Stimulated activated memory B cell treated with anti-CD40 and anti-IgM and Interleukin-4, amounts not matched to agents 10 μg/mL and 1 μg/mL and 100 μg/mL, for 72 hours (primary cell): ENCODE data around the gene RPE.

ENCODE experiments used
- ATAC-seq: fragments of 150-1000 bp; cut with Tn5 transposase; 2 replicates; pipeline ENCODE4 v1.10.0; 2021
- H3K27ac Mint-ChIP-seq: one replicate; pipeline ENCODE4 v1.8.0; 2022; ENCODE audit warnings: mild to moderate bottlenecking, mixed read lengths
- H3K27me3 Mint-ChIP-seq: one replicate; pipeline ENCODE4 v1.8.0; 2022; ENCODE audit warnings: mixed read lengths
- H3K36me3 Mint-ChIP-seq: one replicate; pipeline ENCODE4 v1.8.0; 2022; ENCODE audit warnings: mixed read lengths
- H3K4me1 Mint-ChIP-seq: one replicate; pipeline ENCODE4 v1.8.0; 2022; ENCODE audit warnings: mixed read lengths
- H3K4me3 Mint-ChIP-seq: one replicate; pipeline ENCODE4 v1.8.0; 2022; ENCODE audit warnings: mild to moderate bottlenecking, moderate library complexity, mixed read lengths
- H3K9me3 Mint-ChIP-seq: one replicate; pipeline ENCODE4 v1.8.0; 2022; ENCODE audit warnings: mixed read lengths

The RPE gene

GRCh38 chr2:210034087-210034683 is 31.7 kb downstream of the RPE start:
- Mint-ChIP-seq H3K27me3 (no peaks in the 10 kb centered on the region), H3K9me3 (peaks cover 3% of the 10 kb centered on the region), H3K27ac (no peak overlapping the region), H3K4me1 (peaks cover 6% of the 10 kb centered on the region), H3K4me3 (no peak overlapping the region), H3K36me3 (peaks cover 6% of the 10 kb centered on the region)
- no peak for ATAC-seq

- H3K27me3 Mint-ChIP-seq, result no peaks in the 10 kb centered on the region
- ATAC-seq, result no peak
- H3K4me3 Mint-ChIP-seq, result no peak overlapping the region
- no peak overlapping the region for H3K27ac Mint-ChIP-seq
- peaks cover 3% of the 10 kb centered on the region for H3K9me3 Mint-ChIP-seq
- peaks cover 6% of the 10 kb centered on the region for H3K4me1 Mint-ChIP-seq
- peaks cover 6% of the 10 kb centered on the region for H3K36me3 Mint-ChIP-seq
Observed at GRCh38 chr2:210035679-210036078, 33.2 kb downstream of the RPE start.

GRCh38 chr2:210038078-210038477 is 35.6 kb downstream of the RPE start:
- H3K4me3 Mint-ChIP-seq, result no peak overlapping the region
- H3K27ac Mint-ChIP-seq, result no peak overlapping the region
- peaks cover 6% of the 10 kb centered on the region for H3K4me1 Mint-ChIP-seq
- H3K36me3 Mint-ChIP-seq, result peaks cover 6% of the 10 kb centered on the region
- no peak for ATAC-seq
- H3K27me3 Mint-ChIP-seq, result no peaks in the 10 kb centered on the region
- peaks cover 3% of the 10 kb centered on the region for H3K9me3 Mint-ChIP-seq

- no peak overlapping the region for H3K4me3 Mint-ChIP-seq
- no peak for ATAC-seq
- H3K9me3 Mint-ChIP-seq, result peaks cover 4% of the 10 kb centered on the region
- peaks cover 35% of the 10 kb centered on the region for H3K36me3 Mint-ChIP-seq
- no peaks in the 10 kb centered on the region for H3K27me3 Mint-ChIP-seq
- H3K27ac Mint-ChIP-seq, result no peak overlapping the region
- no peaks in the 10 kb centered on the region for H3K4me1 Mint-ChIP-seq
Observed at GRCh38 chr2:210046851-210047500, 44.5 kb downstream of the RPE start.

GRCh38 chr2:210049831-210050230 is 47.4 kb downstream of the RPE start:
- Mint-ChIP-seq H3K27me3 (no peaks in the 10 kb centered on the region), H3K27ac (no peak overlapping the region), H3K4me1 (no peaks in the 10 kb centered on the region), H3K36me3 (peaks cover 54% of the 10 kb centered on the region), H3K4me3 (no peak overlapping the region), H3K9me3 (peaks cover 8% of the 10 kb centered on the region)
- no peak for ATAC-seq

GRCh38 chr2:210050885-210051284 is 48.4 kb downstream of the RPE start:
- H3K27ac Mint-ChIP-seq, result no peak overlapping the region
- H3K4me3 Mint-ChIP-seq, result no peak overlapping the region
- no peaks in the 10 kb centered on the region for H3K27me3 Mint-ChIP-seq
- H3K4me1 Mint-ChIP-seq, result no peaks in the 10 kb centered on the region
- ATAC-seq, result no peak
- H3K36me3 Mint-ChIP-seq, result peaks cover 55% of the 10 kb centered on the region
- H3K9me3 Mint-ChIP-seq, result peaks cover 16% of the 10 kb centered on the region

GRCh38 chr2:210054696-210055095 is 52.3 kb downstream of the RPE start:
- Mint-ChIP-seq H3K4me1 (no peaks in the 10 kb centered on the region), H3K36me3 (peaks cover 31% of the 10 kb centered on the region), H3K4me3 (no peak overlapping the region), H3K27me3 (no peaks in the 10 kb centered on the region), H3K9me3 (peaks cover 17% of the 10 kb centered on the region), H3K27ac (no peak overlapping the region)
- ATAC-seq, result no peak

GRCh38 chr2:210055825-210056224 is 53.4 kb downstream of the RPE start:
- H3K9me3 Mint-ChIP-seq, result peaks cover 17% of the 10 kb centered on the region
- no peak overlapping the region for H3K27ac Mint-ChIP-seq
- H3K4me1 Mint-ChIP-seq, result no peaks in the 10 kb centered on the region
- no peak for ATAC-seq
- peaks cover 31% of the 10 kb centered on the region for H3K36me3 Mint-ChIP-seq
- H3K27me3 Mint-ChIP-seq, result no peaks in the 10 kb centered on the region
- no peak overlapping the region for H3K4me3 Mint-ChIP-seq

GRCh38 chr2:210063306-210063705 is 60.9 kb downstream of the RPE start:
- Mint-ChIP-seq H3K9me3 (no peaks in the 10 kb centered on the region), H3K27me3 (no peaks in the 10 kb centered on the region), H3K36me3 (no peaks in the 10 kb centered on the region), H3K4me1 (no peaks in the 10 kb centered on the region), H3K4me3 (no peak overlapping the region), H3K27ac (no peak overlapping the region)
- ATAC-seq, result no peak
